LoVo (cell line): ENCODE measurements around the gene CDHR5.

Experiments
- DNase-seq: peaks from one replicate; pipeline ENCODE4 v3.0.0-alpha.2; 2016; ENCODE audit warnings: low spot score

Gene CDHR5

GRCh38 chr11:623349-623869, 1.3 kb downstream of the CDHR5 start:
- DNase-seq, result no peak

DNA sequence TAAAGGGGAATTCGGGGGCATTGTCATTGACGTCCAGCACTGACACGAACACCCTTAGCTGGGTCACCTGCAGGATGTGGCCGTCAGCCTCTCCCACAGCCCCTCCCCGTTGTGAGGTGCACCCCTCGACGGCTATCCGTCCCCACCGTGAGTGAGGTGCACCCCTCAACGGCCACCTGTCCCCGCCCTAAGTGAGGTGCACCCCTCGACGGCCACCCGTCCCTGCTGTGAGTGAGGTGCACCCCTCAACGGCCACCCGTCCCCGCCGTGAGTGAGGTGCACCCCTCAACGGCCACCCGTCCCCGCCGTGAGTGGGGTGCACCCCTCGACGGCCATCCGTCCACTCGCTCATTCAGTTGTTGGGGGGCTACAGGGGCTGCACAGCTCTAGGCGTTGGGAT, 2.9 kb downstream of the CDHR5 start:
- DNase-seq, result no peak

- no peak for DNase-seq
Observed at GRCh38 chr11:620935-621814, 3.6 kb downstream of the CDHR5 start.

DNA sequence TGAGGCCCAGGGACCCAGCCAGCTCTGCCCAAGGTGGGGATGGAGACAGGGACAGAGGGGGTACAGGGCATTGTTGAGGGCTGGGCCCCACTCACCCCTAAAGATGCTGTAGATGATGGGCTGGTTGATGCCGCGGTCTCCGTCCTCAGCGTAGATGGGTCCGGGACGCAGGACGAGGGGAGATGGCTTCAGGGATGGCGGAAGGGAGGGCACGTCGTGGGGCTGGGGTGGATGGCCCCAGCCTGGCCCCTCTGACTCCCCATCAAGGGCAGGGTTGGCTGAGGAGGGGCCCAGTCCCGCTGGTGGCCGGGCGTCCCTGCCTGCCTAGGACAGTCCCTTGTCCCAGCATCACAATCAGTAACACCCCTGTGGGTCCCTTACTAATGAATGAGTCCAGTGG, 4.6 kb downstream of the CDHR5 start:
- DNase-seq, result no peak

DNA sequence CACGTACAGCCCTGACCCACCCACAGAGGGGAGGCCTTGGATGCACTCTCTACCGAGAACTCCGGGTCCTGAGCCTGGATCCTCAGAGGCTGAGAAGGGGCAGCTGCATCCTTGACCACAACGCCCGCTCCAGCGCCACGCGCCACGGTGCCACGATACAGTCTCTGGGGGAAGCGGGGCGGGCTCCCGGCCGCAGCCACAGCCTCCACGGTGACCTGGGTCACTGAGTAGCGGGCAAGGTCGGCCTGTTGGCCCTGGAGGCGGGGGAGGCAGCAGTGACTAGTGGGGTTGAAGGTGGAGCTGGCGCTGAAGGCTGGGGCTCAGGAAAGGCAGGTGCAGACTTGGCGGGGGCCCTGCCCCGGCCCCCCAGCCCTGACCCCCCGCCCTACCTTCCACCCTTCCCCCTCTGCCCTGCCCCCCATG, 5.1 kb downstream of the CDHR5 start:
- DNase-seq, result no peak

- DNase-seq, result no peak
Observed at GRCh38 chr11:618856-619627, 5.7 kb downstream of the CDHR5 start.

GRCh38 chr11:617912-618682, 6.7 kb downstream of the CDHR5 start:
- DNase-seq, result no peak

GRCh38 chr11:617199-617911, 7.4 kb downstream of the CDHR5 start:
- DNase-seq, result no peak

GRCh38 chr11:616320-617198, 8.2 kb downstream of the CDHR5 start:
- no peak for DNase-seq

GRCh38 chr11:615504-616319, 9.0 kb downstream of the CDHR5 start, which contains the start of gene IRF7:
Gene IRF7, minus strand, starts transcription at chr11:615950. Its CDS starts 586 bp downstream, at chr11:615364.
- DNase-seq, result peak; percentile 83

- DNase-seq, result peak; percentile 11
Observed at GRCh38 chr11:614623-615503, 9.9 kb downstream of the CDHR5 start.

- no peak for DNase-seq
Observed at GRCh38 chr11:614021-614622, 10.6 kb downstream of the CDHR5 start.

DNA sequence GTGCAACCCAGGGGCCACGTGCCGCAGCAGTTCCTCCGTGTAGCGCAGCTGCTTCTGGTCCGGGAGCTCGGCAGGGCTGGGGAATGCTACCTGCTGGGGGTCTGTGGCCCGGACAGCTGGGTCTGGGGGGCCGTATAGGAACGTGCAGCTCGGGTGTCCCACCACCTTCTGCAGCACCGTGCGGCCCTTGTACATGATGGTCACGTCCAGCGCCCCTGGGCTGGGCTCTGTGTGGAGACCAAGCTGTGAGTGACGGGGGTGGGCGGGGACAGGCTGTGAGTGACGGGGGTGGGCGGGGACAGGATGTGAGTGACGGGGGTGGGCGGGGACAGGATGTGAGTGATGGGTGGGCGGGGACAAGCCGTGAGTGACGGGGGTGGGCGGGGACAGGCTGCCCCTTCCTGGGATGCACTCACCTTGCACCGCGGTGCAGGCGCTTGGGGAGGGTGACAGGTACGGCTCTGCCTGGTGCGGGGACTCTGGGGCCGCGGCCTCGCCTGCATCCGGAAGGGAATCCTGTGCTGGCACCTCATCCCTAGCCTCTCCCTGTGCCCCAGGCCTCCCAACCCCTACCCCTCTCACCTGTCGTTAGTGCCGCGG, 11.3 kb downstream of the CDHR5 start:
- peak; percentile 11 for DNase-seq

GRCh38 chr11:612961-613300, 11.8 kb downstream of the CDHR5 start:
- DNase-seq, result no peak

DNA sequence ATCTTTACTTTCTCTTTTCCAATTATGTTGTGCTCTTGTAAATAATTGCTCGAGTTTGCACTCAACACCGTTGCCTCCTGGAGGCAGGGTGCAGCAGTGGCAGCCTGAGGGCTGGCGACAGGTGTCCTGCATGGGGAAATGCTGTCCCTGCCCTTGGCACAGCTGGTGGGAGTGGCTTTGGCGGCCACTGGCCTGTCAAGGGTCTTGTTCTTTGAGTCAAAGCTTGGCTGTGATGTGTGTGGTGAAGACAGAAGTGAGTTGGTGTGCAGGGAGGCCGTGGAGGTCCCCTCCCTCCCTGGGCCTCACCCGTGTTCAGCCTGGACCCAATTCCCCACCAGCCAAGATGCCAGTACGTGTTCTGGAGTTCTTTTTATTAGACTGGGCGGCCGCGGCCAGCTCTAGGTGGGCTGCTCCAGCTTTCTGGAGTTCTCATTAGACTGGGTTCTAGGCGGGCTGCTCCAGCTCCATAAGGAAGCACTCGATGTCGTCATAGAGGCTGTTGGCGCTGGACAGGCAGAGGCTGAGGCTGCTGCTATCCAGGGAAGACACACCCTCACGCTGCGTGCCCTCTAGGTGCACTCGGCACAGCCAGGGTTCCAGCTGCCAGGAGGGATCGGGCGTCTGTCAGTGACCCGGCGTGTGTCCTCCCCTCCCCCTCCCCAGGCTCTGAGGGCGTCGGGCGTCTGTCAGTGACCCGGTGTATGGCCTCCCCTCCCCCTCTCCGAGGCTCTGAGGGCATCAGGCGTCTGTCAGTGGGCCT, 12.4 kb downstream of the CDHR5 start:
- no peak for DNase-seq

GRCh38 chr11:611001-611996, 13.5 kb downstream of the CDHR5 start:
- DNase-seq, result no peak
